Measurements from ENCODE around the gene TLR9. TPM values are rescaled to one million over a fixed set of nuclear protein-coding genes. Genes with fewer than 3 reads are reported as not detected.
A peak's percentile ranks its signal among the peaks of the same experiment; 100 is the strongest.

The TLR9 gene
- total RNA-seq, 1 experiment from 2014 or later = not detected

DNA sequence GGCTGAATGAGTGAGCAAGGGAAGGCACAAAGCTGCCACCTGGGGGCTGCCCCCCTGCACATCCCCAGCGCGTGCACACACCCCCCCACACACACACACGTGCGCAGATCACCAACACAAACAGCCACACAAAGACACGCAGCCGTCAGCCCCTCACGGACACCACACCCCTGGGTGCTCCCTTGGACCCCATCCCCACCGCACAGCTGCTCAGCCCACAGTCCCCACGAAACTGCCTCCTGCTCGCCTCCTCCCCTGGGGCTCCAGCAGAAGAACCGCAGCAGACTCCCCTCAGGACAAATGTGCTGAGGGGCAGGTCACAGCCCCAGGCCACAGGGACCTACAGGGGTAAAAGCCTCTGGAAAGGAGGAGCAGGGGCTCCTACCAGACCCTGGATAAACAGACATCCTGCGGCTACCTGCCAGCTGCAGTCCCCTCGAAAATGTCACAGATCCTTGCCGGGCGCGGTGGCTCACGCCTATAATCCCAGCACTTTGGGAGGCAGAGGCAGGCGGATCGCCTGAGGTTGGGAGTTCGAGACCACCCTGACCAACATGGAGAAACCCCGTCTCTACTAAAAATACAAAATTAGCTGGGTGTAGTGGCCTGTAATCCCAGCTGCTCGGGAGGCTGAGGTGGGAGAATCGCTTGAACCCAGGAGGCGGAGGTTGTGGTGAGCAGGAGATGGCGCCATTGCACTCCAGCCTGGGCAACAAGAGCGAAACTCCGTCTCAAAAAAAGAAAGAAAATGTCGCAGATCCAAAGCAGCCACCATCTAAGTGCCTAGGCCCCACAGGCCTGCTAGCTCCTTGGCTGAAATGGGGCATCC is 7.0 kb upstream of the TLR9 start:
- ATAC-seq = no peak
- Mint-ChIP-seq H3K9me3 (no peaks in the 10 kb centered on the region), H3K27me3 (ENCODE audit: low read depth) (no peaks in the 10 kb centered on the region), H3K4me3 (no peak overlapping the region), H3K36me3 (peaks cover 13% of the 10 kb centered on the region), H3K27ac (no peak overlapping the region), H3K4me1 (peaks cover 15% of the 10 kb centered on the region)
- CTCF ChIA-PET = interaction anchor here (0.8 to 9.1 kb wide), 25 partner anchors 12 to 228 kb away, joined by 3 to 222 read pairs (median 7); partner anchors contain the start of genes POC1A, PPM1M, TLR9 and WDR82
- no peak for DNase-seq (ENCODE audit: low spot score)
- TF ChIP-seq, protein P1, sequence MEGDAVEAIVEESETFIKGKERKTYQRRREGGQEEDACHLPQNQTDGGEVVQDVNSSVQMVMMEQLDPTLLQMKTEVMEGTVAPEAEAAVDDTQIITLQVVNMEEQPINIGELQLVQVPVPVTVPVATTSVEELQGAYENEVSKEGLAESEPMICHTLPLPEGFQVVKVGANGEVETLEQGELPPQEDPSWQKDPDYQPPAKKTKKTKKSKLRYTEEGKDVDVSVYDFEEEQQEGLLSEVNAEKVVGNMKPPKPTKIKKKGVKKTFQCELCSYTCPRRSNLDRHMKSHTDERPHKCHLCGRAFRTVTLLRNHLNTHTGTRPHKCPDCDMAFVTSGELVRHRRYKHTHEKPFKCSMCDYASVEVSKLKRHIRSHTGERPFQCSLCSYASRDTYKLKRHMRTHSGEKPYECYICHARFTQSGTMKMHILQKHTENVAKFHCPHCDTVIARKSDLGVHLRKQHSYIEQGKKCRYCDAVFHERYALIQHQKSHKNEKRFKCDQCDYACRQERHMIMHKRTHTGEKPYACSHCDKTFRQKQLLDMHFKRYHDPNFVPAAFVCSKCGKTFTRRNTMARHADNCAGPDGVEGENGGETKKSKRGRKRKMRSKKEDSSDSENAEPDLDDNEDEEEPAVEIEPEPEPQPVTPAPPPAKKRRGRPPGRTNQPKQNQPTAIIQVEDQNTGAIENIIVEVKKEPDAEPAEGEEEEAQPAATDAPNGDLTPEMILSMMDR (IDR thresholded peaks at IDR 0.05) = 0 out of 2 replicates have a peak, but pooled peaks have one; percentile 18
- TF ChIP-seq GRHL2 (CRISPR knock-in tag; IDR thresholded peaks at IDR 0.05; ENCODE audit: insufficient replicate concordance, severe bottlenecking) = no peak
- POLR2A ChIA-PET = interaction anchor here (1.0 kb wide), 1 partner anchor 45 kb away, joined by 3 read pairs; the partner anchor contains the start of gene WDR82

DNA sequence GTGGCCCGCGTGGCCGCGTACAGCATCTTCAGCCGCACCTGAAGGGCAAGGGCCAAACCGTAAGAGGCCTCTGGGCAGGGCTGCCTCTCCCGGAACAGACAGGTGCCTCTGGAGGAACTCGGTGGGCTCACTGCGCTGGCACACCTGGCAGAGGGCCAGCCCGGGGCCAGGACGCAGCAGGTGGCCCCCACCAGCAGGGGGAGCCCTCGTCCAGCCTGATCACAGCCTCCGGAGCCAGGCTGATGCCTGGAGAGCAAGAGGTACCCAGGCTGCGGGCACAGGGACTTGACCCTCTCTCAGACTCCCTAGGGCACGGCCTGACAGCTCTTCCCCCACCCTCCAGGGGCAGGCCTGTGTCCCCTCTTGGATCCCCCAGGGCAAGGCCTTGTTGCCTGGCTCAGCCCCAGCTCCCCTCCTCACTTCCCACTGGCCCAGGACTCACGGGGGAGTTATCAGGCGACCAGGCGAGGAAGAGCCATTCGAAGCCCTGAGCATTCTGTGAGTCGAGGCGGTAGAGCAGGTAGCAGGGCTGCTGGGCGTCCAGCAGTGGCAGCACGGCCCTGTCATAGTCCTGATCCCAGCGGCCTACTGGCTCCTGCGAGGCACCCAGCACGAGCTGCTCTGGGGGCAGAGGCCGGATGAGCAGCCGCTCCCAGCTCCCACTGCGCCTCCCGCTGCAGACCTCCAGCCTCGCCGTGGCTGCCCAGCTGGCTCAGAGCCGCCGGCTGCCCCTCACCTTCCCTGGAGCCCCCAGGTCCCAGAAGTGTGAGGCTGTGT is 6.2 kb upstream of the TLR9 start:
- Mint-ChIP-seq H3K27ac (no peak overlapping the region; the same call in 1 of the 2 replicates), H3K4me3 (no peak overlapping the region), H3K4me1 (peaks cover 9% of the 10 kb centered on the region), H3K36me3 (peaks cover 13% of the 10 kb centered on the region), H3K27me3 (ENCODE audit: low read depth) (no peaks in the 10 kb centered on the region), H3K9me3 (no peaks in the 10 kb centered on the region)
- DNase-seq (ENCODE audit: low spot score) = peak; percentile 85
- ATAC-seq = peak; percentile 75
- ChIA-PET CTCF (interaction anchor here (0.6 to 9.1 kb wide), 42 partner anchors 7 to 262 kb away, joined by 3 to 222 read pairs (median 5); partner anchors contain the start of genes ALAS1, POC1A, PPM1M and SEMA3G), POLR2A (interaction anchor here (1.0 kb wide), 1 partner anchor 46 kb away, joined by 3 read pairs; the partner anchor contains the start of gene WDR82)
- TF ChIP-seq, protein P1 (IDR thresholded peaks at IDR 0.05) = peak; percentile 91
- TF ChIP-seq, protein P2, sequence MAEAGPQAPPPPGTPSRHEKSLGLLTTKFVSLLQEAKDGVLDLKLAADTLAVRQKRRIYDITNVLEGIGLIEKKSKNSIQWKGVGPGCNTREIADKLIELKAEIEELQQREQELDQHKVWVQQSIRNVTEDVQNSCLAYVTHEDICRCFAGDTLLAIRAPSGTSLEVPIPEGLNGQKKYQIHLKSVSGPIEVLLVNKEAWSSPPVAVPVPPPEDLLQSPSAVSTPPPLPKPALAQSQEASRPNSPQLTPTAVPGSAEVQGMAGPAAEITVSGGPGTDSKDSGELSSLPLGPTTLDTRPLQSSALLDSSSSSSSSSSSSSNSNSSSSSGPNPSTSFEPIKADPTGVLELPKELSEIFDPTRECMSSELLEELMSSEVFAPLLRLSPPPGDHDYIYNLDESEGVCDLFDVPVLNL (CRISPR knock-in tag; IDR thresholded peaks at IDR 0.05; ENCODE audit: borderline replicate concordance, low read depth) = no peak

DNA sequence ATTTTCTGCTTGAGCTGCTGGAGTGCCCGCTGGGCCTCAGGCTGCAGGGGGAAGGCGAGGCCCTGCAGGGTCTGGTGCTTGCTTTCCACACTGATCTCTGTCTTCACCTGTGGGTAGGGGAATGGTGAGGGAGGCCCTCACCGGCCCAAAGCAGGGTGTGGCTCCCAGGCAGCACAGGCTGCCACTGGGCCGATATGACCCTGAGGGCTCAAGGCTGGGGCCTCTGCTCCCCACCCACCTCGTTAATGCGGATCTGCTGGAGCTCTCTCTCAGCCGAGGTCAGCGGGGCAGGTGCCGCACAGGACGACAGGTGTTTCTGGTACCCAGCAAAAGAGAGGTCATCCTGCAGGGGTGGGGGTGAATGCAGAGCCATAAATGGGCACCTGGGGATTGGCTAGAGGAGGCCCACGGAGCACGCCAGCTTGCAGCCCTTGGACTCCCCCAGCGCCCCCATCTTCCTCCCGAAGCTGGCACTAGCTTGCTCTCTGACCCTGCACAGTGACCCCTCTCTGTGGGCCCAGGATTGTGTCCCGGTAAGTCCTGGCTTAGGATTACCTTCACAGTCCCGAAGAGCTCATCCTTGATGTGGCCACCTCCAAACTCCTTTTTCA is 5.5 kb upstream of the TLR9 start:
- Mint-ChIP-seq H3K4me1 (0 out of 2 replicates have a peak, but pooled peaks cover 3% of the 10 kb centered on the region), H3K27ac (no peak overlapping the region), H3K36me3 (peaks cover 13% of the 10 kb centered on the region), H3K9me3 (no peaks in the 10 kb centered on the region), H3K27me3 (ENCODE audit: low read depth) (no peaks in the 10 kb centered on the region), H3K4me3 (no peak overlapping the region)
- POLR2A ChIA-PET = no interaction called here
- CTCF ChIA-PET = interaction anchor here (0.6 to 9.1 kb wide), 31 partner anchors 8 to 261 kb away, joined by 3 to 222 read pairs (median 5); partner anchors contain the start of genes ALAS1, SEMA3G, TLR9 and TWF2
- no peak for ATAC-seq
- DNase-seq (ENCODE audit: low spot score) = no peak
- no peak for TF ChIP-seq FOXJ3 (CRISPR knock-in tag; IDR thresholded peaks at IDR 0.05; ENCODE audit: borderline replicate concordance)
- no peak for TF ChIP-seq ZNF232 (CRISPR knock-in tag; IDR thresholded peaks at IDR 0.05)
- TF ChIP-seq ZNF219 (CRISPR knock-in tag; IDR thresholded peaks at IDR 0.05; ENCODE audit: borderline replicate concordance) = no peak
- no peak for TF ChIP-seq GTF2I (CRISPR knock-in tag; conservative IDR thresholded peaks at IDR 0.05)
- TF ChIP-seq NR1H2 (CRISPR knock-in tag; IDR thresholded peaks at IDR 0.05) = no peak
- no peak for TF ChIP-seq NR2C2 (CRISPR knock-in tag; IDR thresholded peaks at IDR 0.05)
- TF ChIP-seq, protein P3, sequence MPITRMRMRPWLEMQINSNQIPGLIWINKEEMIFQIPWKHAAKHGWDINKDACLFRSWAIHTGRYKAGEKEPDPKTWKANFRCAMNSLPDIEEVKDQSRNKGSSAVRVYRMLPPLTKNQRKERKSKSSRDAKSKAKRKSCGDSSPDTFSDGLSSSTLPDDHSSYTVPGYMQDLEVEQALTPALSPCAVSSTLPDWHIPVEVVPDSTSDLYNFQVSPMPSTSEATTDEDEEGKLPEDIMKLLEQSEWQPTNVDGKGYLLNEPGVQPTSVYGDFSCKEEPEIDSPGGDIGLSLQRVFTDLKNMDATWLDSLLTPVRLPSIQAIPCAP (CRISPR knock-in tag; IDR thresholded peaks at IDR 0.05) = no peak
- TF ChIP-seq GABPB1 (CRISPR knock-in tag; IDR thresholded peaks at IDR 0.05) = no peak
- TF ChIP-seq JUN (CRISPR knock-in tag; IDR thresholded peaks at IDR 0.05) = no peak
